Neutrophil (primary cell): ENCODE measurements around the gene ABHD8.

Experiments used
- H3K27ac ChIP-seq: fragments of 200-600 bp; sonication (generic); 2 replicates; pipeline ENCODE4 v1.5.1; 2016; ENCODE audit warnings: mild to moderate bottlenecking, moderate library complexity
- H3K27me3 ChIP-seq: fragments of 200-600 bp; sonication (generic); 2 replicates; pipeline ENCODE4 v1.6.0; 2016; ENCODE audit warnings: mild to moderate bottlenecking
- H3K36me3 ChIP-seq: fragments of 200-600 bp; sonication (generic); 2 replicates; pipeline ENCODE4 v1.5.1; 2017
- H3K4me1 ChIP-seq, 2 experiments: fragments of 200-600 bp in 1 of 2; sonication (generic) in 1 of 2; 1 replicate in 1 of 2; 2 replicates in 1 of 2; pipeline versions ENCODE4 v1.5.1 to v1.6.1; 2013 to 2016; ENCODE audit warnings: low read depth in 1 of 2, low read length in 1 of 2, mild to moderate bottlenecking in 1 of 2, moderate library complexity in 1 of 2; ENCODE audit not compliant: control insufficient read depth in 1 of 2, insufficient read depth in 1 of 2
- H3K4me3 ChIP-seq, 2 experiments: fragments of 200-600 bp in 1 of 2; sonication (generic) in 1 of 2; 1 replicate in 1 of 2; 2 replicates in 1 of 2; pipeline ENCODE4 v1.5.1; 2013 to 2016; ENCODE audit warnings: low read depth in 1 of 2, low read length in 1 of 2, mild to moderate bottlenecking in 1 of 2, moderate library complexity in 1 of 2
- H3K9me3 ChIP-seq: fragments of 200-600 bp; sonication (generic); 2 replicates; pipeline ENCODE4 v1.5.1; 2016
- TF ChIP-seq, protein P1 (sequence below): fragments of 200-600 bp; sonication (generic); IDR thresholded peaks from 2 replicates; pipeline ENCODE4 v1.5.1; 2016; ENCODE audit warnings: antibody characterized with exemption

ABHD8 gene

DNA sequence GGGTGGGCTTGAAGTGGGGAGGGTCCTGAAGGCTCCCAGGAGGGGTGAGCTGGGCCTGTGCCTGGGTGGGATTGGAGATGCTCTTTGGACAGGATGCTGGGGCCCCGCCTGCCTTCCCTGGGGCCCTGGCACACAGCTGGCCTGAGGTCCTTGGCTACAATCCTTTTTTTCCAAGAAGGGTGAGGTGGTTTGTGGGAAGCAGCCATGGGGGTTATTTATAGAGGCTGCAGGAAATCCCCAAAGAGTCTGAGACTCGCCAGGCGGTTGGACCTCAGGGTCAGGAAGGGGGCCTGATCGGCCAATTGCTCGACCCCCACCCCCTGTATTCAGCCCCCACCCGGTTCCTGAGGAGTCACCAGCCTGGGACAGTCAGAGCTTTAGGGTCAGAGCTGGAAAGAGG is 44.1 kb upstream of the ABHD8 start:
- no peak overlapping the region for H3K27ac ChIP-seq
- H3K4me1 ChIP-seq, result peaks cover 2 to 4% of the 10 kb centered on the region in 2 experiments
- no peak overlapping the region for H3K4me3 ChIP-seq
- H3K9me3 ChIP-seq, result no peaks in the 10 kb centered on the region
- TF ChIP-seq, protein P1, sequence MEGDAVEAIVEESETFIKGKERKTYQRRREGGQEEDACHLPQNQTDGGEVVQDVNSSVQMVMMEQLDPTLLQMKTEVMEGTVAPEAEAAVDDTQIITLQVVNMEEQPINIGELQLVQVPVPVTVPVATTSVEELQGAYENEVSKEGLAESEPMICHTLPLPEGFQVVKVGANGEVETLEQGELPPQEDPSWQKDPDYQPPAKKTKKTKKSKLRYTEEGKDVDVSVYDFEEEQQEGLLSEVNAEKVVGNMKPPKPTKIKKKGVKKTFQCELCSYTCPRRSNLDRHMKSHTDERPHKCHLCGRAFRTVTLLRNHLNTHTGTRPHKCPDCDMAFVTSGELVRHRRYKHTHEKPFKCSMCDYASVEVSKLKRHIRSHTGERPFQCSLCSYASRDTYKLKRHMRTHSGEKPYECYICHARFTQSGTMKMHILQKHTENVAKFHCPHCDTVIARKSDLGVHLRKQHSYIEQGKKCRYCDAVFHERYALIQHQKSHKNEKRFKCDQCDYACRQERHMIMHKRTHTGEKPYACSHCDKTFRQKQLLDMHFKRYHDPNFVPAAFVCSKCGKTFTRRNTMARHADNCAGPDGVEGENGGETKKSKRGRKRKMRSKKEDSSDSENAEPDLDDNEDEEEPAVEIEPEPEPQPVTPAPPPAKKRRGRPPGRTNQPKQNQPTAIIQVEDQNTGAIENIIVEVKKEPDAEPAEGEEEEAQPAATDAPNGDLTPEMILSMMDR, result no peak
- H3K36me3 ChIP-seq, result no peaks in the 10 kb centered on the region
- H3K27me3 ChIP-seq, result peaks cover 60% of the 10 kb centered on the region

DNA sequence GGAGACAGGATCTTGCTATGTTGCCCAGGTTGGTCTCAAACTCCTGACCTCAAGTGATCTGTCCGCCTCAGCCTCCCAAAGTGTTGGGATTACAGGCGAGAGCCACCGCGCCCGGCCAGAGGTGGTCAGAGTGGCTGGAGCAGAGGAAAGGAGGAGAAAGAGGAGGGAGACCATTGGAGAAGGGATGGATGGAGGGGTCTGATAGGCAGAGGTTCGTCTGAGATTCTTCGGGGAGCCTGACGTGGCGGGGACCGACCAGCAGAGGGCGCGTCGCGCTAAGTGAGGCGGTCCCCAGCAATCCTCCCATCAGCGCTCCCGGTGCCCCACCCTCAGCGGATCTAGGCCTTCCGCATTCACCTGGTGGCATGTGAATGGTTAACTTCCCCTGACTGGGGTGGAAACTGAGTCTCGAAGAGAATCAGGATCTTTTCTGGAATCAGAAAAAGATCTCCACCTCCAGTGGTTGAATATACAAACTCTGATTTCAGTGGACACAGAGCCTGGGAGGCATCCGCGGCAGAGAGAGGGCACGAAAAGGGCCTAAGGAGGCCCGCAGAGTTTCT is 43.0 kb upstream of the ABHD8 start:
- H3K27me3 ChIP-seq, result peaks cover 48% of the 10 kb centered on the region
- H3K4me3 ChIP-seq, result no peak overlapping the region
- H3K36me3 ChIP-seq, result no peaks in the 10 kb centered on the region
- no peak overlapping the region for H3K27ac ChIP-seq
- H3K9me3 ChIP-seq, result no peaks in the 10 kb centered on the region
- peaks cover 0 to 2% of the 10 kb centered on the region in 2 experiments for H3K4me1 ChIP-seq
- TF ChIP-seq, protein P1, result peak; percentile 92

DNA sequence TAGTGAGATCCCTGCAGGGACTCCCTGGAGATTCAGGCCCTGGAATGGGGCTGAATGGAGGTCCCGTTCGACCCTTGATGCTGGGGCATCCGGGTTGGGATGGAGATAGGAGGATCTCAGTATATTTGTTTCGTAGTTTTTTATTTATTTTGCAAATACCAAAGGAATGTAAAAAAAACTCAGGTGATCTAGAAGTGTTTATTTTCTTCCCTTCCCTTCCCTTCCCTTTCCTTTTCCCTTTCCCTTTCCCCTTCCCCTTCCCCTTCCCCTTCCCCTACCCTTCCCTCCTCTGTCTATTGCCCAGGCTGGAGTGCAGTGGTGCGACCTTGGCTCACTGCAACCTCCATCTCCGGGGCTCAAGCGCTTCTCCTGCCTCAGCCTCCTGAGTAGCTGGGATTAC is 38.6 kb upstream of the ABHD8 start:
- Histone ChIP-seq H3K27me3 (peaks cover 14% of the 10 kb centered on the region), H3K9me3 (no peaks in the 10 kb centered on the region), H3K27ac (no peak overlapping the region), H3K4me1 (peaks cover 15 to 17% of the 10 kb centered on the region in 2 experiments), H3K4me3 (no peak overlapping the region), H3K36me3 (no peaks in the 10 kb centered on the region)
- TF ChIP-seq, protein P1, result no peak

DNA sequence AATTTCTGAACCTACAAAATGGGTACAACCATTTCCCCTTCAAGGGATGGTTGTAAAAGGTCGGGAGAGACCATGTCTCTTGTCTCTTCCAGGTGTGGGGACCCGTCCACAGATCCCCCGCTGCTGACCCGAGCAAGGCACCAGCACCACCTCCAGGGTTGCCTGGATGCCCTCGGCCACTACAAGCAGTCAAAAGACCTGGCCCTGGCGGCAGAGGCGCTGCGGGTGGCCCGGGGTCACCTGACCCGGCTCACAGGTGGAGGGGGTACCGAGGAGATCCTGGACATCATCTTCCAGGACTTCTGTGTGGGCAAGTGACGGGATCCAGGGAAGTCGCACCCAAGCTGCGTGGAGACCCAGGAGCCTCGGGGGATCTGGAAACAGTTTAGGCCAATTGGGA is 38.2 kb upstream of the ABHD8 start:
- Histone ChIP-seq H3K27me3 (peaks cover 10% of the 10 kb centered on the region), H3K27ac (no peak overlapping the region), H3K9me3 (no peaks in the 10 kb centered on the region), H3K4me1 (peaks cover 20 to 22% of the 10 kb centered on the region in 2 experiments), H3K4me3 (no peak overlapping the region), H3K36me3 (no peaks in the 10 kb centered on the region)
- TF ChIP-seq, protein P1, result no peak

DNA sequence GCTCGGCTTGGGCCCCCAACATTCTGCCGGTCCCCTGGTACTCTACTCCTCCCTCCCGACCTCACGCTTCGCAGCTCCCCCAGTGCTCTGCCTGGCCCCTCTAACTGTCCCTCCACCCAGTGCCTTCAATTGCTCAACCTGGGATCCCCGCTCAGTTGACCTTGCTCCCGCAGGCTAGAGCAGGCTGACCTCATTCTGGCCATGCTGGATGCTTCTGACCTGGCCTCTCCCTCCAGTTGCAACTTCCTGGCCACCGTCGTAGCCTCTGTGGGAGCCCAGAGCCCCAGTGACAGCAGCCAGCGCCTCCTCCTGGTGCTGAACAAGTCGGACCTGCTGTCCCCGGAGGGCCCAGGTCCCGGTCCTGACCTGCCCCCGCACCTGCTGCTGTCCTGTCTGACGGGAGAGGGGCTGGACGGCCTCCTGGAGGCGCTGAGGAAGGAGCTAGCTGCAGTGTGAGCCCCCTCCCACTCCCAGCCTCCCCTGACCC is 37.7 kb upstream of the ABHD8 start:
- H3K36me3 ChIP-seq, result no peaks in the 10 kb centered on the region
- no peak overlapping the region for H3K4me3 ChIP-seq
- no peaks in the 10 kb centered on the region for H3K9me3 ChIP-seq
- peaks cover 9% of the 10 kb centered on the region for H3K27me3 ChIP-seq
- TF ChIP-seq, protein P1, result no peak
- H3K27ac ChIP-seq, result no peak overlapping the region
- peaks cover 20 to 24% of the 10 kb centered on the region in 2 experiments for H3K4me1 ChIP-seq
